Fibroblast of villous mesenchyme (primary cell): ENCODE results near the gene TASP1. TPM values are rescaled to one million over a fixed set of nuclear protein-coding genes. Genes with fewer than 3 reads are reported as not detected.

Experiments
- DNase-seq: peaks from one replicate; pipeline ENCODE4 v3.0.0-alpha.2; 2010; ENCODE audit warnings: low read depth
- H3K4me3 ChIP-seq: 2 replicates; pipeline ENCODE4 v1.5.1; 2011; ENCODE audit warnings: low read depth, mild to moderate bottlenecking, low read length
- CTCF ChIP-seq: IDR thresholded peaks from 2 replicates; pipeline ENCODE4 v1.5.1; 2012; ENCODE audit warnings: low read depth, mild to moderate bottlenecking, low read length; ENCODE audit not compliant: insufficient read depth
- total RNA-seq: library from RNA; depleted of rRNA; stranded (reverse); fragments of >200 nt; gene quantifications from 2 replicates; pipeline ENCODE4 v1.2.3, GENCODE V29; 2012

TASP1 gene
- total RNA-seq, 1 donor, result 9.5 TPM

GRCh38 chr20:13416531-13416930, 222.2 kb downstream of the TASP1 start:
- no peak for TF ChIP-seq CTCF
- DNase-seq, result no peak
- no peak overlapping the region for H3K4me3 ChIP-seq

GRCh38 chr20:13412806-13413445, 225.8 kb downstream of the TASP1 start:
- no peak overlapping the region for H3K4me3 ChIP-seq
- no peak for TF ChIP-seq CTCF
- DNase-seq, result no peak

GRCh38 chr20:13404293-13404692, 234.4 kb downstream of the TASP1 start:
- no peak for TF ChIP-seq CTCF
- no peak for DNase-seq

GRCh38 chr20:13403453-13403852, 235.3 kb downstream of the TASP1 start:
- H3K4me3 ChIP-seq, result no peak overlapping the region
- no peak for TF ChIP-seq CTCF
- no peak for DNase-seq

More at GRCh38 chr20:13404293-13404692, 234.4 kb downstream of the TASP1 start:
- H3K4me3 ChIP-seq, result no peak overlapping the region

- no peak overlapping the region for H3K4me3 ChIP-seq
- TF ChIP-seq CTCF, result no peak
- DNase-seq, result no peak
Observed at GRCh38 chr20:13402986-13403385, 235.7 kb downstream of the TASP1 start.

- no peak overlapping the region for H3K4me3 ChIP-seq
- DNase-seq, result no peak
- no peak for TF ChIP-seq CTCF
Observed at GRCh38 chr20:13402171-13402760, 236.5 kb downstream of the TASP1 start.
